Immature natural killer cell (primary cell): ENCODE measurements around the gene XPR1. TPM values are rescaled to one million over a fixed set of nuclear protein-coding genes. Genes with fewer than 3 reads are reported as not detected.
A peak's percentile ranks its signal among the peaks of the same experiment; 100 is the strongest.

Experiments used
- DNase-seq, 3 donors: peaks; one replicate each; pipeline ENCODE4 v3.0.0; 2022; ENCODE audit warnings: mixed read lengths in 1 of 3
- H3K27ac Mint-ChIP-seq, 6 donors: one replicate each; pipeline ENCODE4 v1.8.0; 2020; ENCODE audit warnings: mixed read lengths in 6 of 6, mild to moderate bottlenecking in 5 of 6, inconsistent platforms in 4 of 6, moderate library complexity in 3 of 6
- H3K27me3 Mint-ChIP-seq, 3 donors: one replicate each; pipeline ENCODE4 v1.8.0; 2020 to 2021; ENCODE audit warnings: low read depth in 3 of 3, mild to moderate bottlenecking in 3 of 3, mixed read lengths in 3 of 3, moderate library complexity in 3 of 3, inconsistent platforms in 1 of 3
- H3K36me3 Mint-ChIP-seq, 3 donors: one replicate each; pipeline ENCODE4 v1.8.0; 2020; ENCODE audit warnings: mixed read lengths in 3 of 3, inconsistent platforms in 2 of 3, mild to moderate bottlenecking in 2 of 3
- H3K4me1 Mint-ChIP-seq, 2 donors: one replicate each; pipeline ENCODE4 v1.8.0; 2020; ENCODE audit warnings: inconsistent platforms in 2 of 2, mild to moderate bottlenecking in 2 of 2, mixed read lengths in 2 of 2, moderate library complexity in 1 of 2
- H3K4me3 Mint-ChIP-seq, 5 donors: one replicate each; pipeline ENCODE4 v1.8.0; 2020; ENCODE audit warnings: mild to moderate bottlenecking in 5 of 5, mixed read lengths in 5 of 5, inconsistent platforms in 3 of 5, moderate library complexity in 3 of 5
- H3K9me3 Mint-ChIP-seq, 6 donors: one replicate each; pipeline ENCODE4 v1.8.0; 2020; ENCODE audit warnings: mild to moderate bottlenecking in 6 of 6, mixed read lengths in 6 of 6, inconsistent platforms in 4 of 6, moderate library complexity in 3 of 6
- polyA plus RNA-seq, 3 donors: library from polyadenylated mRNA; unstranded; fragments of 300-500 nt; fragmentation: Illumina TruSeq; gene quantifications; one replicate each; pipeline ENCODE4 v1.2.3, GENCODE V29; 2021

Gene XPR1
- polyA plus RNA-seq, 3 donors from 2014 or later, result 4.3 to 7.1 (median 6.8) TPM

- peaks cover 0 to 3% (median 2%) of the 10 kb centered on the region in 3 donors for H3K27me3 Mint-ChIP-seq
- H3K9me3 Mint-ChIP-seq, result peaks cover 11 to 23% (median 15%) of the 10 kb centered on the region in 6 donors
- H3K4me1 Mint-ChIP-seq, result no peaks in the 10 kb centered on the region
- DNase-seq, result no peak
- H3K27ac Mint-ChIP-seq, result no peak overlapping the region
- H3K36me3 Mint-ChIP-seq, result peaks cover 46 to 56% (median 53%) of the 10 kb centered on the region in 3 donors
- H3K4me3 Mint-ChIP-seq, result no peak overlapping the region
Observed at GRCh38 chr1:180837020-180837419, 205.2 kb downstream of the XPR1 start.

- Mint-ChIP-seq H3K36me3 (peaks cover 31 to 41% (median 38%) of the 10 kb centered on the region in 3 donors), H3K9me3 (peaks cover 0 to 10% (median 3%) of the 10 kb centered on the region in 6 donors), H3K27ac (no peak overlapping the region), H3K27me3 (peaks cover 0 to 2% (median 0%) of the 10 kb centered on the region in 3 donors), H3K4me1 (no peaks in the 10 kb centered on the region), H3K4me3 (no peak overlapping the region)
- DNase-seq, result no peak
Observed at GRCh38 chr1:180838535-180838934, 206.7 kb downstream of the XPR1 start.

GRCh38 chr1:180839547-180839946 is 207.7 kb downstream of the XPR1 start:
- H3K36me3 Mint-ChIP-seq, result peaks cover 25 to 32% (median 30%) of the 10 kb centered on the region in 3 donors
- no peaks in the 10 kb centered on the region for H3K4me1 Mint-ChIP-seq
- H3K4me3 Mint-ChIP-seq, result no peak overlapping the region
- H3K27me3 Mint-ChIP-seq, result no peaks in the 10 kb centered on the region
- H3K9me3 Mint-ChIP-seq, result peaks cover 0 to 3% (median under 1%) of the 10 kb centered on the region in 6 donors
- DNase-seq, result no peak
- no peak overlapping the region for H3K27ac Mint-ChIP-seq

GRCh38 chr1:180841415-180841814 is 209.6 kb downstream of the XPR1 start:
- H3K4me1 Mint-ChIP-seq, result no peaks in the 10 kb centered on the region
- no peak overlapping the region for H3K27ac Mint-ChIP-seq
- DNase-seq, result no peak
- no peak overlapping the region for H3K4me3 Mint-ChIP-seq
- H3K9me3 Mint-ChIP-seq, result no peaks in the 10 kb centered on the region
- no peaks in the 10 kb centered on the region for H3K27me3 Mint-ChIP-seq
- H3K36me3 Mint-ChIP-seq, result peaks cover 14 to 16% (median 16%) of the 10 kb centered on the region in 3 donors

DNA sequence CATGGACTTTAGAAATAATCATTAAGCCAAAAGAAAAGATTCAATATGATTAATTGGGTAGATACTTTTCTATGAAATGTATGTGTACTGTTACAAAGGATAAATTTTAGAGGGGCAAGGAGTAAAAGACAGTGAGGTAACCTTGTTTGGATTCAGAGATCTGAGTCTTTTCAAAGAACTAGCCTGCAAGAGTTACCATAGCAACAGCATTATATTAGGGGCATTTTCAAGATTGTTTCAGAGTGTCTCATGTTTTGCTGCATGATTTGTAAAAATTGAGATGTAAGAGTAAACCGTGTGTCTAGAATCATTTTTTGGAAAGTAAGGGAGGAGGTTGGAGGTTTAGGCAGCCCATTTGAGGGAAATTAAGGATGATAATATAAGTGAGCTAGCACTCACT is 210.2 kb downstream of the XPR1 start:
- no peaks in the 10 kb centered on the region for H3K4me1 Mint-ChIP-seq
- H3K4me3 Mint-ChIP-seq, result no peak overlapping the region
- no peaks in the 10 kb centered on the region for H3K9me3 Mint-ChIP-seq
- H3K36me3 Mint-ChIP-seq, result peaks cover 10 to 12% (median 10%) of the 10 kb centered on the region in 3 donors
- DNase-seq, result no peak
- H3K27me3 Mint-ChIP-seq, result no peaks in the 10 kb centered on the region
- H3K27ac Mint-ChIP-seq, result no peak overlapping the region

GRCh38 chr1:180842491-180843275 is 210.9 kb downstream of the XPR1 start:
- no peaks in the 10 kb centered on the region for H3K4me1 Mint-ChIP-seq
- H3K27ac Mint-ChIP-seq, result no peak overlapping the region
- DNase-seq, result no peak
- H3K36me3 Mint-ChIP-seq, result peaks cover 5 to 10% (median 9%) of the 10 kb centered on the region in 3 donors
- H3K27me3 Mint-ChIP-seq, result no peaks in the 10 kb centered on the region
- H3K4me3 Mint-ChIP-seq, result no peak overlapping the region
- no peaks in the 10 kb centered on the region for H3K9me3 Mint-ChIP-seq

DNA sequence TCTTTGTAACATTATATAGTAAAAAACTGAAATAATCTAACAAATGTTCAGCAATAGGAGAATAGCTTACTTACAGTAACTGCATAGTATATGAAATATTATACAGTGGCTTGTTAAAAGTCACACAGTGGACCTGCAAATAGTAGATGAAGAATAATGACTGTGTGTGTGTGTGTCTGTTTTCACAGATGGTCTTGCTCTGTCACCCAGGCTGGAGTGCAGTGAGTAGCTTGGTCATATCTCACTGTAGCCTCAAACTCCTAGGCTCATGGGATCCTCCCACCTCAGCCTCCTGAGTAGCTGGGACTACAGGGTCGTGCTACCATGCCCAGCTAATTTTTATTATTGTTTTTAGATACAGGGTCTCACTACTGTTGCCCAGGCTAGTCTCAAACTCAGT is 213.5 kb downstream of the XPR1 start:
- Mint-ChIP-seq H3K27me3 (peaks cover 0 to 1% (median 0%) of the 10 kb centered on the region in 3 donors), H3K36me3 (peaks cover 0 to 5% (median 4%) of the 10 kb centered on the region in 3 donors), H3K9me3 (no peaks in the 10 kb centered on the region), H3K27ac (no peak overlapping the region), H3K4me1 (no peaks in the 10 kb centered on the region), H3K4me3 (no peak overlapping the region)
- no peak for DNase-seq

GRCh38 chr1:180848191-180848590 is 216.4 kb downstream of the XPR1 start:
- Mint-ChIP-seq H3K27me3 (peaks cover 0 to 1% (median 0%) of the 10 kb centered on the region in 3 donors), H3K27ac (no peak overlapping the region), H3K4me3 (no peak overlapping the region), H3K4me1 (peaks cover 15 to 21% of the 10 kb centered on the region in 2 donors), H3K9me3 (no peaks in the 10 kb centered on the region), H3K36me3 (peaks cover 4 to 13% (median 4%) of the 10 kb centered on the region in 3 donors)
- DNase-seq, result no peak

DNA sequence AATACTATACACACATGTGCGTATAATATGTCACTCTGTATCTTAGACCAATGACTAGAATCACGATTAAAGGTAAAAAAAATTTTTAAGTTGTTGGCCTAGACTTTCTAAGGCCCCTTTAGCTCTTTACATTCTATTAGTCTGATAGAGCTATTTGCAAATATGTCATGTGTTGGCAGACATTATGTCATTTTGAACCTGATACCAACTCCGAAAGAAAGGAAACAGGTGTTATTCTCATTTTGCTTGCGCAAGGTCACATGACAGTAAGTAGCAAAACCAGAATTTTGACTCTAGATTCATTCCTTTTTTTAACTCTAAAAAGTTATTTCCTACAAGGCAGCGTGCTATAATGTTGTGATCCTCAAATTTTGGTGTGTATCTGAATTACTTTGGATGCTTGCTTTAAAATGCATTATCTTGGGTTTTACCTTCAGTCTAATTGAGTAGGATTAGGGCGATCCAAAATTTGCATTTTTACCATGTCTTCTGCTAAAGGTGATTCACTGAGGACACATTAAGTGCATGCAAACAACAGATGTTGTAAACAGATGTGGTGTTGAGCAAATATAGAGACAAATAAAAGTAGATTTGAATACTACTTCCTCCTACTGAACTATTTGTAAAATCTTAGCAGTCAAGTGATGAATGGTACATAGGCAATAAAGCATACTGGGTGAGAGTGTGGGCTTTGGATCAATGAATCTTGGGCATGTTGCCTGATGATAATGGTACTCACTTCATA is 217.4 kb downstream of the XPR1 start:
- Mint-ChIP-seq H3K27me3 (peaks cover 0 to 1% (median 0%) of the 10 kb centered on the region in 3 donors), H3K27ac (no peak overlapping the region), H3K4me3 (no peak overlapping the region), H3K36me3 (peaks cover 4 to 16% (median 4%) of the 10 kb centered on the region in 3 donors), H3K4me1 (peaks cover 25 to 31% of the 10 kb centered on the region in 2 donors), H3K9me3 (no peaks in the 10 kb centered on the region)
- no peak for DNase-seq

DNA sequence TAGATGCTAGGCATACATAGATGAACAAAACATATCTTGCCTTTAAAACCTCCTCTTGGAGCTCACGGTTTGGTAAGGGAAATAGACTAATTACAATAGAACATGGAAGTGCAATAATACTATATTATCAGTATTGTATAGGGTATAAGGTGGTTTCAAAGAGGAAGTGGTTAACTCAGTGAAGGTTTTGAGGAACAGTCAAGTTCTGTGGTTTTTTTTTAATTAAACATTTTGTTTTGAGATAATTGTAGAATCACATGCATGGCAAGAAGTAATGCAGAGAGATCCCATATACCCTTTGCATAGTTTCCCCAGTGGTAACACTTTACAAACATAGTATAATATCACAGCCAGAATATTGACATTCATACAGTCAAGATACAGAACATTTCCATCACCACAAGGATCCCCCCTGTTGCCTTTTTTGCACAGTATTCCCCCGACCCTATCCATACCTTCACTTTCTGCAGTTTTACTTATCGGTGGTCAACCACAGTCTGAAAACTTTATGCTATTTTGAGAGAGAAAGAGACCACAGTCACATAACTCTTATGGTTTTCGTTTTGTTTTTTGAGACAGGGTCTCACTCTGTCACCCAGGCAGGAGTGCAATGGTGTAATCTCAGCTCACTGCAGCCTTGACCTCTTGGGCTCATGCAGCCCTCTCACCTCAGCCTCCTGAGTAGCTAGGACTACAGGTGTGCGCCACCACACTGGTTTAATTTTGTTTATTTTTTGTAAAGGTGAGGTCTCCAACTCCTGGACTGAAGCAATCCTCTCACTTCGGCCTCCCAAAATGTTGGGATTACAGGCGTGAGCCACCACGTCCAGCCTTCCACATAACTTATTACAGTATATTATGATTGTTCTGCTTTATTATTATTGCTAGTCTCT is 220.4 kb downstream of the XPR1 start:
- DNase-seq, result no peak
- Mint-ChIP-seq H3K4me3 (peak overlapping the region in 2 of 5 donors; percentile 10 to 37), H3K4me1 (peaks cover 27 to 38% of the 10 kb centered on the region in 2 donors), H3K27ac (peak overlapping the region in 2 of 6 donors; percentile 20 to 62), H3K9me3 (no peaks in the 10 kb centered on the region), H3K27me3 (peaks cover 0 to 2% (median 0%) of the 10 kb centered on the region in 3 donors), H3K36me3 (peaks cover 8 to 19% (median 11%) of the 10 kb centered on the region in 3 donors)

GRCh38 chr1:180854001-180854400 is 222.2 kb downstream of the XPR1 start:
- no peak overlapping the region for H3K27ac Mint-ChIP-seq

DNA sequence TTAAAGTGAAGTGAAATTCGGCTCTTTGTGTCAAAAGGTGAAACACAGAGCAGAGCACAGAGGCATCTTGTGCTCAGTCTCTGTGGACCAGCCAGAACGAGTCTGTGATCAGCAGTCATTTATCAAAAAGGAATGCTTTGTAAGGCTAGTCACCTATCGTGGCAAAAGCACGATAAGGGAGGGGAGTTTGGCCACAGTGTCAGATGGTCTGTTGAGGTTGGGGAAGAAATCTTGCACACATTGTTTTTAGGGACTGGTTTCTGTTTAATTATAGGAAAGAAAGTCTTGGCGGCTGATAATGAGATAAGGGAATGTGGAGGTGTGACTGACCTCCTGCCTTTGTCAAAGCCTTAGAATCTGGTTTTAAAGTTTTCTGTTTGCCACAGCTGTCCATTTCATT is 222.6 kb downstream of the XPR1 start:
- H3K27me3 Mint-ChIP-seq, result peaks cover 0 to 2% (median 0%) of the 10 kb centered on the region in 3 donors
- H3K4me3 Mint-ChIP-seq, result no peak overlapping the region
- DNase-seq, result no peak
- peaks cover 8 to 15% (median 14%) of the 10 kb centered on the region in 3 donors for H3K36me3 Mint-ChIP-seq
- H3K27ac Mint-ChIP-seq, result peak overlapping the region in 1 of 6 donors; percentile 29
- no peaks in the 10 kb centered on the region for H3K9me3 Mint-ChIP-seq
- H3K4me1 Mint-ChIP-seq, result peaks cover 27 to 38% of the 10 kb centered on the region in 2 donors

More at GRCh38 chr1:180854001-180854400, 222.2 kb downstream of the XPR1 start:
- peaks cover 0 to 2% (median 0%) of the 10 kb centered on the region in 3 donors for H3K27me3 Mint-ChIP-seq
- no peak for DNase-seq
- peaks cover 27 to 38% of the 10 kb centered on the region in 2 donors for H3K4me1 Mint-ChIP-seq
- peaks cover 8 to 16% (median 14%) of the 10 kb centered on the region in 3 donors for H3K36me3 Mint-ChIP-seq
- no peaks in the 10 kb centered on the region for H3K9me3 Mint-ChIP-seq
- no peak overlapping the region for H3K4me3 Mint-ChIP-seq
